ENCODE results near the gene LAMA5.

GRCh38 chr20:62374331-62375152 lies 7.4 kb upstream of the LAMA5 start:
- TF ChIP-seq TEAD4 (IDR thresholded peaks at IDR 0.05): no peak
- TF ChIP-seq REST (IDR thresholded peaks at IDR 0.05; ENCODE audit: low read depth): no peak
- TF ChIP-seq RAD21 (IDR thresholded peaks at IDR 0.05; ENCODE audit: low read depth): no peak
- no peak for TF ChIP-seq USF1 (IDR thresholded peaks at IDR 0.05)
- TF ChIP-seq TCF12 (IDR thresholded peaks at IDR 0.05; ENCODE audit: low read depth): no peak
- peak; percentile 84 for TF ChIP-seq MAX (IDR thresholded peaks at IDR 0.05)
- no peak for TF ChIP-seq TAF1 (IDR thresholded peaks at IDR 0.05; ENCODE audit: low read depth)
- TF ChIP-seq EP300 (IDR thresholded peaks at IDR 0.05; ENCODE audit: borderline replicate concordance): 0 out of 2 replicates have a peak, but pooled peaks have one; percentile 13
- TF ChIP-seq CEBPB (IDR thresholded peaks at IDR 0.05): no peak
- no peak for TF ChIP-seq YY1 (IDR thresholded peaks at IDR 0.05; ENCODE audit: low read depth)
- TF ChIP-seq CREB1 (IDR thresholded peaks at IDR 0.05; ENCODE audit: low read depth): no peak
- TF ChIP-seq EGR1 (IDR thresholded peaks at IDR 0.05): no peak
- TF ChIP-seq ZBTB7A (IDR thresholded peaks at IDR 0.05; ENCODE audit: low read depth): no peak; the same call in 1 of the 2 replicates
